ENCODE results near the gene DESI1. TPM values are rescaled to one million over a fixed set of nuclear protein-coding genes. Genes with fewer than 3 reads are reported as not detected.

The DESI1 gene
- polyA plus RNA-seq, 1 donor from 2014 or later = 27.5 TPM

DNA sequence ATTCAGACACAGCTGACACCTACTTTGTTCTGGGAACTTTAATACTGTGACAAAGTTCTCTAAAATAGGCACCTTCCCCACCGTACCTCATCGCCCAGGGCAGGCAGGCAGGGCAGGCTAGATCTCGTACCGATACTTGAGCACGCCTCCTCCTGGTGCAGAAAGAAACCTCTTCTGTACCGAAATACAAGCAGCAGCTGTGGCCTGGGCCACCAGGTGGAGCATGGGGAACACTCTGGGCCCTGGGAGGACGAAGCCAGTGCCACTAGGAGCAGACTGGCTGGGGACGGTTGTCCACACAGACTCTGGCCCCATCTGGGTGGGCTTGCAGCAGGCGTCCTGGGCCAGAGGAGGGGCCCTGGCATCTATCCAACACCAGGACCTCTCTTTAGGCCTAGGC is 44.0 kb downstream of the DESI1 start:
- no peaks in the 10 kb centered on the region for H3K79me2 ChIP-seq (replicated peaks; ENCODE audit: insufficient read depth, low read length)

DNA sequence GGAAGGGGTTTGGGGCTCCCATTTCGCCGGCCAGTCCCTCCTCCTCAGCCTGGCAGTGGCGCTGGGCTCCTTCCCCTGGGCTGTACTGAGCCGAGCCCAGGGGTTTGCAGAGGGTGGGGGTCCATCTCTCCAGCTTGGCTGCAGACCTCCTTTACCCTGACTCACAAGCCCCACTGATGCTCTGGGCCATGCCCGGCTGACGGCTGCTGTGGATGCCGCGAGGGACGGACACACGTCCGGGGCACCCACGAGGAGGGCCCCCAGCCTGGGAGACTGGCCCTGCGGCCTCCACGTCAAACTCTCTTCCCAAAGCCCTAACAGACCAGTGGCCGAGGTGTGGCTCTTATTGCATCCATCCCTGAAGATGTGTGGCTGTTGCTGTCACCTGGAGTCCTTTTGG is 45.3 kb downstream of the DESI1 start:
- H3K79me2 ChIP-seq (replicated peaks; ENCODE audit: insufficient read depth, low read length) = no peaks in the 10 kb centered on the region
- no peaks in the 10 kb centered on the region for H3F3A ChIP-seq (ENCODE audit: insufficient read depth, low read length, poor library complexity, severe bottlenecking)
- H2AFZ ChIP-seq (ENCODE audit: low read depth, low read length) = no peak overlapping the region
- no peaks in the 10 kb centered on the region for H4K20me1 ChIP-seq (ENCODE audit: insufficient read depth)
- no peak overlapping the region for H3K9ac ChIP-seq (ENCODE audit: low read length)
- TF ChIP-seq REST (IDR thresholded peaks at IDR 0.05; ENCODE audit: borderline replicate concordance) = no peak
- no peak for TF ChIP-seq EZH2 (IDR thresholded peaks at IDR 0.05; ENCODE audit: borderline replicate concordance, insufficient read depth, low read length, poor library complexity, severe bottlenecking)
- no peak overlapping the region for H3K4me2 ChIP-seq (ENCODE audit: low read length)
- no peaks in the 10 kb centered on the region for H3K9me3 ChIP-seq (ENCODE audit: low read length)
- no peaks in the 10 kb centered on the region for H3K36me3 ChIP-seq (ENCODE audit: insufficient read depth, low read length)
- H3K9me2 ChIP-seq (ENCODE audit: insufficient read depth, low read length) = no peaks in the 10 kb centered on the region
- H3K27ac ChIP-seq (ENCODE audit: low read length) = no peak overlapping the region
- no peak overlapping the region for H3K4me3 ChIP-seq (ENCODE audit: low read length)
- H3K27me3 ChIP-seq (ENCODE audit: insufficient read depth, low read depth, low read length) = no peaks in the 10 kb centered on the region

More for the DNA sequence above, 44.0 kb downstream of the DESI1 start:
- Histone ChIP-seq H3K4me2 (ENCODE audit: low read length) (no peak overlapping the region), H3K9me3 (ENCODE audit: low read length) (no peaks in the 10 kb centered on the region), H3K4me3 (ENCODE audit: low read length) (no peak overlapping the region), H2AFZ (ENCODE audit: low read depth, low read length) (no peak overlapping the region), H3K9me2 (ENCODE audit: insufficient read depth, low read length) (no peaks in the 10 kb centered on the region), H3K27ac (ENCODE audit: low read length) (no peak overlapping the region), H3K9ac (ENCODE audit: low read length) (no peak overlapping the region), H3K36me3 (ENCODE audit: insufficient read depth, low read length) (no peaks in the 10 kb centered on the region), H3F3A (ENCODE audit: insufficient read depth, low read length, poor library complexity, severe bottlenecking) (no peaks in the 10 kb centered on the region), H3K27me3 (ENCODE audit: insufficient read depth, low read depth, low read length) (no peaks in the 10 kb centered on the region), H4K20me1 (ENCODE audit: insufficient read depth) (no peaks in the 10 kb centered on the region)
- TF ChIP-seq CTCF (IDR thresholded peaks at IDR 0.05; ENCODE audit: poor library complexity, severe bottlenecking) (peak; percentile 39), REST (IDR thresholded peaks at IDR 0.05; ENCODE audit: borderline replicate concordance) (no peak)

All from neural cell (in vitro differentiated cells).